SK-N-MC (cell line): ENCODE measurements around the gene CALCOCO2.

Experiments used
- EZH2 ChIP-seq: fragments of 200-600 bp; sonication (generic); IDR thresholded peaks from one replicate; pipeline ENCODE4 v1.6.1; 2017; ENCODE audit warnings: antibody characterized with exemption
- POLR2AphosphoS5 ChIP-seq: IDR thresholded peaks from 2 replicates; pipeline ENCODE4 v1.6.1; 2012; ENCODE audit warnings: mild to moderate bottlenecking, low read depth, low read length, borderline replicate concordance

- TF ChIP-seq EZH2 (no peak), POLR2AphosphoS5 (no peak)
Measured at GRCh38 chr17:48825446-48826381, 5.1 kb upstream of the CALCOCO2 start.
